Dedifferentiated amniotic fluid mesenchymal stem cell (primary cell): ENCODE data around the gene PATJ.
"Not testable (repeated sequence)": the region's sequence is repeated elsewhere in the genome, so short reads cannot be mapped to it uniquely, and the experiment has no call there.

Source experiments
- DNase-seq: peaks from one replicate; pipeline ENCODE4 v3.0.0-alpha.2; 2016; ENCODE audit errors: extremely low spot score

The PATJ gene

GRCh38 chr1:62177621-62178020 lies 435.3 kb downstream of the PATJ start:
- DNase-seq: no peak

- DNase-seq: no peak
Observed at GRCh38 chr1:62178372-62178771, 436.1 kb downstream of the PATJ start.

GRCh38 chr1:62180054-62180453 lies 437.8 kb downstream of the PATJ start:
- DNase-seq: not testable (repeated sequence)

GRCh38 chr1:62180639-62181038 lies 438.4 kb downstream of the PATJ start:
- DNase-seq: no peak

GRCh38 chr1:62181532-62181931 lies 439.3 kb downstream of the PATJ start:
- no peak for DNase-seq

GRCh38 chr1:62182157-62182556 lies 439.9 kb downstream of the PATJ start:
- DNase-seq: not testable (repeated sequence)

GRCh38 chr1:62183164-62184020 lies 441.1 kb downstream of the PATJ start:
- DNase-seq: not testable (repeated sequence)

- no peak for DNase-seq
Observed at GRCh38 chr1:62184336-62184735, 442.1 kb downstream of the PATJ start.

GRCh38 chr1:62185233-62185632 lies 443.0 kb downstream of the PATJ start:
- not testable (repeated sequence) for DNase-seq

GRCh38 chr1:62185677-62186076 lies 443.4 kb downstream of the PATJ start:
- DNase-seq: no peak

GRCh38 chr1:62187548-62187947 lies 445.3 kb downstream of the PATJ start:
- DNase-seq: no peak

- DNase-seq: no peak
Observed at GRCh38 chr1:62188111-62188510, 445.8 kb downstream of the PATJ start.

- DNase-seq: no peak
Observed at GRCh38 chr1:62194651-62195544, 452.6 kb downstream of the PATJ start, which contains the start of gene L1TD1. L1TD1 (plus strand) TSS chr1:62194849; CDS start chr1:62206629, 11,780 bp downstream.

- no peak for DNase-seq
Observed at GRCh38 chr1:62196086-62196690, 453.9 kb downstream of the PATJ start.

- DNase-seq: no peak
Observed at GRCh38 chr1:62198069-62198780, 455.9 kb downstream of the PATJ start.

- no peak for DNase-seq
Observed at GRCh38 chr1:62198781-62199125, 456.5 kb downstream of the PATJ start.

- DNase-seq: no peak
Observed at GRCh38 chr1:62207187-62207586, 464.9 kb downstream of the PATJ start.

GRCh38 chr1:62208087-62208486 lies 465.8 kb downstream of the PATJ start:
- no peak for DNase-seq

GRCh38 chr1:62208970-62209369 lies 466.7 kb downstream of the PATJ start:
- DNase-seq: no peak

- no peak for DNase-seq
Observed at GRCh38 chr1:62209931-62210595, 467.8 kb downstream of the PATJ start.

- no peak for DNase-seq
Observed at GRCh38 chr1:62210960-62211359, 468.7 kb downstream of the PATJ start.
